GM23338 (cell line): ENCODE results near the gene SLC15A5. TPM values are rescaled to one million over a fixed set of nuclear protein-coding genes. Genes with fewer than 3 reads are reported as not detected.

Experiments
- ATAC-seq: fragments of 200-7000 bp; cut with Tn5 transposase; 3 replicates; pipeline ENCODE4 v1.9.1; 2020
- DNase-seq: peaks from one replicate; pipeline ENCODE4 v3.0.0-alpha.2; 2015; ENCODE audit warnings: low spot score
- H2AFZ ChIP-seq: fragments of 200-600 bp; sonication (generic); 2 replicates; pipeline ENCODE4 v1.8.0; 2016; ENCODE audit warnings: antibody characterized with exemption, mild to moderate bottlenecking, moderate library complexity
- H3F3A ChIP-seq: fragments of 200-600 bp; sonication (generic); replicated peaks from 2 replicates; pipeline ENCODE4 v1.8.0; 2017; ENCODE audit warnings: antibody characterized with exemption, mixed run types, low read depth
- H3K27ac ChIP-seq: fragments of 200-600 bp; sonication (generic); 2 replicates; pipeline ENCODE4 v1.6.1; 2016; ENCODE audit warnings: low read depth
- H3K27me3 ChIP-seq: fragments of 200-600 bp; sonication (generic); 2 replicates; pipeline ENCODE4 v1.8.0; 2016; ENCODE audit warnings: mild to moderate bottlenecking, mixed run types, moderate library complexity; ENCODE audit not compliant: insufficient read depth
- H3K36me3 ChIP-seq: fragments of 200-600 bp; sonication (generic); 2 replicates; pipeline ENCODE4 v1.8.0; 2016; ENCODE audit warnings: mild to moderate bottlenecking; ENCODE audit not compliant: insufficient read depth
- H3K4me1 ChIP-seq: fragments of 200-600 bp; sonication (generic); 2 replicates; pipeline ENCODE4 v1.8.0; 2016; ENCODE audit warnings: mild to moderate bottlenecking, moderate library complexity; ENCODE audit not compliant: insufficient read depth
- H3K4me2 ChIP-seq: fragments of 200-600 bp; sonication (generic); 2 replicates; pipeline ENCODE4 v1.7.1; 2017; ENCODE audit warnings: mixed run types
- H3K4me3 ChIP-seq: fragments of 200-600 bp; sonication (generic); 2 replicates; pipeline ENCODE4 v1.6.1; 2016; ENCODE audit warnings: mixed run types
- H3K79me2 ChIP-seq: fragments of 200-600 bp; sonication (generic); replicated peaks from 2 replicates; pipeline ENCODE4 v1.8.0; 2017; ENCODE audit warnings: mild to moderate bottlenecking; ENCODE audit not compliant: insufficient read depth
- H3K9me2 ChIP-seq: fragments of 200-600 bp; sonication (generic); 2 replicates; pipeline ENCODE4 v1.8.0; 2017; ENCODE audit not compliant: insufficient read depth
- H4K20me1 ChIP-seq: fragments of 200-600 bp; sonication (generic); replicated peaks from 2 replicates; pipeline ENCODE4 v1.8.0; 2017; ENCODE audit warnings: mild to moderate bottlenecking; ENCODE audit not compliant: insufficient read depth
- H3K27ac Mint-ChIP-seq: 2 replicates; pipeline ENCODE4 v1.8.0; 2020; ENCODE audit warnings: inconsistent platforms, mild to moderate bottlenecking, moderate library complexity, mixed read lengths
- H3K27me3 Mint-ChIP-seq: 3 replicates; pipeline ENCODE4 v1.8.0; 2022; ENCODE audit warnings: low read depth, mild to moderate bottlenecking, moderate library complexity, mixed read lengths, inconsistent platforms; ENCODE audit not compliant: insufficient read depth, poor library complexity
- H3K36me3 Mint-ChIP-seq: 3 replicates; pipeline ENCODE4 v1.8.0; 2021; ENCODE audit warnings: low read depth, mild to moderate bottlenecking, inconsistent platforms, moderate library complexity, mixed read lengths
- H3K4me1 Mint-ChIP-seq: 3 replicates; pipeline ENCODE4 v1.8.0; 2020; ENCODE audit warnings: mild to moderate bottlenecking, inconsistent platforms, mixed read lengths
- H3K4me3 Mint-ChIP-seq: 3 replicates; pipeline ENCODE4 v1.8.0; 2021; ENCODE audit warnings: moderate library complexity, mild to moderate bottlenecking, inconsistent platforms, mixed read lengths
- H3K9me3 Mint-ChIP-seq: 3 replicates; pipeline ENCODE4 v1.8.0; 2020; ENCODE audit warnings: moderate library complexity, mild to moderate bottlenecking, inconsistent platforms, mixed read lengths
- CREB1 ChIP-seq: fragments of 250-450 bp; sonication (Bioruptor Pico); IDR thresholded peaks from 2 replicates; pipeline ENCODE4 v1.5.0; 2020; ENCODE audit warnings: low read depth, mild to moderate bottlenecking, moderate library complexity
- EZH2 ChIP-seq: fragments of 200-600 bp; sonication (generic); IDR thresholded peaks from one replicate; pipeline ENCODE4 v1.8.0; 2017; ENCODE audit warnings: antibody characterized with exemption, mild to moderate bottlenecking, low read depth; ENCODE audit not compliant: unreplicated experiment
- EZH2phosphoT487 ChIP-seq: fragments of 200-600 bp; sonication (generic); IDR thresholded peaks from one replicate; pipeline ENCODE4 v1.8.1; 2018; ENCODE audit warnings: antibody characterized with exemption; ENCODE audit not compliant: unreplicated experiment
- JUNB ChIP-seq: IDR thresholded peaks from one replicate; pipeline ENCODE4 v1.6.1; 2016; ENCODE audit warnings: antibody characterized with exemption; ENCODE audit not compliant: unreplicated experiment
- NANOG ChIP-seq: IDR thresholded peaks from 2 replicates; pipeline ENCODE4 v1.6.1; 2016; ENCODE audit warnings: antibody characterized with exemption, borderline replicate concordance
- POLR2AphosphoS5 ChIP-seq: IDR thresholded peaks from 2 replicates; pipeline ENCODE4 v1.6.1; 2016; ENCODE audit warnings: antibody characterized with exemption, low read depth
- STAT1 ChIP-seq: IDR thresholded peaks from one replicate; pipeline ENCODE4 v1.6.1; 2016; ENCODE audit warnings: antibody characterized with exemption; ENCODE audit not compliant: unreplicated experiment
- ZNF114 ChIP-seq: fragments of 250-450 bp; sonication (Bioruptor Pico); IDR thresholded peaks from 2 replicates; pipeline ENCODE4 v1.5.0; 2020; ENCODE audit warnings: mild to moderate bottlenecking, moderate library complexity
- ZNF331 ChIP-seq: fragments of 250-450 bp; sonication (Bioruptor Pico); IDR thresholded peaks from 2 replicates; pipeline ENCODE4 v1.5.0; 2020; ENCODE audit warnings: low read depth, mild to moderate bottlenecking, moderate library complexity
- polyA plus RNA-seq: library from polyadenylated mRNA; unstranded; fragments of >200 nt; fragmentation: Nextera tagmentation; extraction: Ambion mirVana; gene quantifications from 2 replicates; pipeline ENCODE4 v1.2.1, GENCODE V29; 2016
- total RNA-seq: library from RNA; depleted of rRNA; stranded (reverse); fragments of >200 nt; shearing (Covaris generic); gene quantifications from 2 replicates; pipeline ENCODE4 v1.2.3, GENCODE V29; 2014
- TF ChIP-seq, protein P1 (sequence below): IDR thresholded peaks from 2 replicates; pipeline ENCODE4 v1.6.1; 2016; ENCODE audit warnings: antibody characterized with exemption
- TF ChIP-seq, protein P2 (sequence below), 2 experiments: fragments of 200-600 bp in 1 of 2; sonication (generic) in 1 of 2; conservative IDR thresholded peaks; 2 replicates each; pipeline versions ENCODE4 v1.5.1 to v1.6.1; 2016 to 2017; ENCODE audit warnings: antibody characterized with exemption in 2 of 2, low read depth in 2 of 2, mild to moderate bottlenecking in 2 of 2, moderate library complexity in 1 of 2
- TF ChIP-seq, protein P3 (sequence below): fragments of 250-450 bp; sonication (Bioruptor Pico); IDR thresholded peaks from 2 replicates; pipeline ENCODE4 v1.5.0; 2020; ENCODE audit warnings: mild to moderate bottlenecking, moderate library complexity
- TF ChIP-seq, protein P4 (sequence below): IDR thresholded peaks from one replicate; pipeline ENCODE4 v1.6.1; 2018; ENCODE audit warnings: antibody characterized with exemption; ENCODE audit not compliant: unreplicated experiment

The SLC15A5 gene
- total and polyA plus RNA-seq, 2 experiments from 2014 or later: not detected

DNA sequence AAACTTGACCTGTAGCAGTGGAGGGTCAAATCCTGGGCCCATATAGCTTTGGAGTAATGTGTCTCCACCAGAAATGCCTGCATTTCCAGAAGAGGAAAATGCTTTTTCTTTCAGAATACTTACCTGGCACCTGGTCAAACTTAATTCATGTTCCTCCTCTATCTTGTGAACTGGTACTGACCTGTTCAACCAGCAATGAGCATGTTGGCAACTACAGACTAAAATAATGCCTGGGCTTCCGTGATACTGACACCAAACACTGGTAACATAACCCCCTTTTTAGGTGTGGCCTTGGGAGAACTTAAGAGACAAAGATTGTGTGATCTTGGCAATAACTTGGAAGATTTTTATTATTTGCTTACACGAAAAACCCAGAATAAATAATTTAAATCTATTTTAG, 46.2 kb upstream of the SLC15A5 start:
- no peaks in the 10 kb centered on the region for H3K27me3 ChIP-seq
- no peaks in the 10 kb centered on the region for H3K36me3 ChIP-seq
- H3K36me3 Mint-ChIP-seq: peaks cover 2% of the 10 kb centered on the region; the same call in 1 of the 3 replicates
- no peak overlapping the region for H3K4me3 Mint-ChIP-seq
- ATAC-seq: no peak
- peaks cover 7% of the 10 kb centered on the region for H3K9me3 Mint-ChIP-seq
- DNase-seq: no peak
- TF ChIP-seq, protein P1, sequence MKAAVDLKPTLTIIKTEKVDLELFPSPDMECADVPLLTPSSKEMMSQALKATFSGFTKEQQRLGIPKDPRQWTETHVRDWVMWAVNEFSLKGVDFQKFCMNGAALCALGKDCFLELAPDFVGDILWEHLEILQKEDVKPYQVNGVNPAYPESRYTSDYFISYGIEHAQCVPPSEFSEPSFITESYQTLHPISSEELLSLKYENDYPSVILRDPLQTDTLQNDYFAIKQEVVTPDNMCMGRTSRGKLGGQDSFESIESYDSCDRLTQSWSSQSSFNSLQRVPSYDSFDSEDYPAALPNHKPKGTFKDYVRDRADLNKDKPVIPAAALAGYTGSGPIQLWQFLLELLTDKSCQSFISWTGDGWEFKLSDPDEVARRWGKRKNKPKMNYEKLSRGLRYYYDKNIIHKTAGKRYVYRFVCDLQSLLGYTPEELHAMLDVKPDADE: no peak
- TF ChIP-seq ZNF331 (no peak), CREB1 (CRISPR knock-in tag) (no peak), JUNB (no peak), NANOG (no peak), ZNF114 (CRISPR knock-in tag) (no peak), POLR2AphosphoS5 (no peak), EZH2phosphoT487 (no peak), STAT1 (no peak), EZH2 (no peak)
- TF ChIP-seq, protein P2, sequence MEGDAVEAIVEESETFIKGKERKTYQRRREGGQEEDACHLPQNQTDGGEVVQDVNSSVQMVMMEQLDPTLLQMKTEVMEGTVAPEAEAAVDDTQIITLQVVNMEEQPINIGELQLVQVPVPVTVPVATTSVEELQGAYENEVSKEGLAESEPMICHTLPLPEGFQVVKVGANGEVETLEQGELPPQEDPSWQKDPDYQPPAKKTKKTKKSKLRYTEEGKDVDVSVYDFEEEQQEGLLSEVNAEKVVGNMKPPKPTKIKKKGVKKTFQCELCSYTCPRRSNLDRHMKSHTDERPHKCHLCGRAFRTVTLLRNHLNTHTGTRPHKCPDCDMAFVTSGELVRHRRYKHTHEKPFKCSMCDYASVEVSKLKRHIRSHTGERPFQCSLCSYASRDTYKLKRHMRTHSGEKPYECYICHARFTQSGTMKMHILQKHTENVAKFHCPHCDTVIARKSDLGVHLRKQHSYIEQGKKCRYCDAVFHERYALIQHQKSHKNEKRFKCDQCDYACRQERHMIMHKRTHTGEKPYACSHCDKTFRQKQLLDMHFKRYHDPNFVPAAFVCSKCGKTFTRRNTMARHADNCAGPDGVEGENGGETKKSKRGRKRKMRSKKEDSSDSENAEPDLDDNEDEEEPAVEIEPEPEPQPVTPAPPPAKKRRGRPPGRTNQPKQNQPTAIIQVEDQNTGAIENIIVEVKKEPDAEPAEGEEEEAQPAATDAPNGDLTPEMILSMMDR (conservative IDR thresholded peaks at IDR 0.05; ENCODE audit: low read depth in 2 of 2): no peak
- TF ChIP-seq, protein P3, sequence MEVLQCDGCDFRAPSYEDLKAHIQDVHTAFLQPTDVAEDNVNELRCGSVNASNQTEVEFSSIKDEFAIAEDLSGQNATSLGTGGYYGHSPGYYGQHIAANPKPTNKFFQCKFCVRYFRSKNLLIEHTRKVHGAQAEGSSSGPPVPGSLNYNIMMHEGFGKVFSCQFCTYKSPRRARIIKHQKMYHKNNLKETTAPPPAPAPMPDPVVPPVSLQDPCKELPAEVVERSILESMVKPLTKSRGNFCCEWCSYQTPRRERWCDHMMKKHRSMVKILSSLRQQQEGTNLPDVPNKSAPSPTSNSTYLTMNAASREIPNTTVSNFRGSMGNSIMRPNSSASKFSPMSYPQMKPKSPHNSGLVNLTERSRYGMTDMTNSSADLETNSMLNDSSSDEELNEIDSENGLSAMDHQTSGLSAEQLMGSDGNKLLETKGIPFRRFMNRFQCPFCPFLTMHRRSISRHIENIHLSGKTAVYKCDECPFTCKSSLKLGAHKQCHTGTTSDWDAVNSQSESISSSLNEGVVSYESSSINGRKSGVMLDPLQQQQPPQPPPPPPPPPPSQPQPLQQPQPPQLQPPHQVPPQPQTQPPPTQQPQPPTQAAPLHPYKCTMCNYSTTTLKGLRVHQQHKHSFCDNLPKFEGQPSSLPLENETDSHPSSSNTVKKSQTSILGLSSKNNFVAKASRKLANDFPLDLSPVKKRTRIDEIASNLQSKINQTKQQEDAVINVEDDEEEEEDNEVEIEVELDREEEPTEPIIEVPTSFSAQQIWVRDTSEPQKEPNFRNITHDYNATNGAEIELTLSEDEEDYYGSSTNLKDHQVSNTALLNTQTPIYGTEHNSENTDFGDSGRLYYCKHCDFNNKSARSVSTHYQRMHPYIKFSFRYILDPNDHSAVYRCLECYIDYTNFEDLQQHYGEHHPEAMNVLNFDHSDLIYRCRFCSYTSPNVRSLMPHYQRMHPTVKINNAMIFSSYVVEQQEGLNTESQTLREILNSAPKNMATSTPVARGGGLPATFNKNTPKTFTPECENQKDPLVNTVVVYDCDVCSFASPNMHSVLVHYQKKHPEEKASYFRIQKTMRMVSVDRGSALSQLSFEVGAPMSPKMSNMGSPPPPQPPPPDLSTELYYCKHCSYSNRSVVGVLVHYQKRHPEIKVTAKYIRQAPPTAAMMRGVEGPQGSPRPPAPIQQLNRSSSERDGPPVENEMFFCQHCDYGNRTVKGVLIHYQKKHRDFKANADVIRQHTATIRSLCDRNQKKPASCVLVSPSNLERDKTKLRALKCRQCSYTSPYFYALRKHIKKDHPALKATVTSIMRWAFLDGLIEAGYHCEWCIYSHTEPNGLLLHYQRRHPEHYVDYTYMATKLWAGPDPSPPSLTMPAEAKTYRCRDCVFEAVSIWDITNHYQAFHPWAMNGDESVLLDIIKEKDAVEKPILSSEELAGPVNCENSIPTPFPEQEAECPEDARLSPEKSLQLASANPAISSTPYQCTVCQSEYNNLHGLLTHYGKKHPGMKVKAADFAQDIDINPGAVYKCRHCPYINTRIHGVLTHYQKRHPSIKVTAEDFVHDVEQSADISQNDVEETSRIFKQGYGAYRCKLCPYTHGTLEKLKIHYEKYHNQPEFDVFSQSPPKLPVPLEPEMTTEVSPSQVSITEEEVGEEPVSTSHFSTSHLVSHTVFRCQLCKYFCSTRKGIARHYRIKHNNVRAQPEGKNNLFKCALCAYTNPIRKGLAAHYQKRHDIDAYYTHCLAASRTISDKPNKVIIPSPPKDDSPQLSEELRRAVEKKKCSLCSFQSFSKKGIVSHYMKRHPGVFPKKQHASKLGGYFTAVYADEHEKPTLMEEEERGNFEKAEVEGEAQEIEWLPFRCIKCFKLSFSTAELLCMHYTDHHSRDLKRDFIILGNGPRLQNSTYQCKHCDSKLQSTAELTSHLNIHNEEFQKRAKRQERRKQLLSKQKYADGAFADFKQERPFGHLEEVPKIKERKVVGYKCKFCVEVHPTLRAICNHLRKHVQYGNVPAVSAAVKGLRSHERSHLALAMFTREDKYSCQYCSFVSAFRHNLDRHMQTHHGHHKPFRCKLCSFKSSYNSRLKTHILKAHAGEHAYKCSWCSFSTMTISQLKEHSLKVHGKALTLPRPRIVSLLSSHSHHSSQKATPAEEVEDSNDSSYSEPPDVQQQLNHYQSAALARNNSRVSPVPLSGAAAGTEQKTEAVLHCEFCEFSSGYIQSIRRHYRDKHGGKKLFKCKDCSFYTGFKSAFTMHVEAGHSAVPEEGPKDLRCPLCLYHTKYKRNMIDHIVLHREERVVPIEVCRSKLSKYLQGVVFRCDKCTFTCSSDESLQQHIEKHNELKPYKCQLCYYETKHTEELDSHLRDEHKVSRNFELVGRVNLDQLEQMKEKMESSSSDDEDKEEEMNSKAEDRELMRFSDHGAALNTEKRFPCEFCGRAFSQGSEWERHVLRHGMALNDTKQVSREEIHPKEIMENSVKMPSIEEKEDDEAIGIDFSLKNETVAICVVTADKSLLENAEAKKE: no peak
- TF ChIP-seq, protein P4, sequence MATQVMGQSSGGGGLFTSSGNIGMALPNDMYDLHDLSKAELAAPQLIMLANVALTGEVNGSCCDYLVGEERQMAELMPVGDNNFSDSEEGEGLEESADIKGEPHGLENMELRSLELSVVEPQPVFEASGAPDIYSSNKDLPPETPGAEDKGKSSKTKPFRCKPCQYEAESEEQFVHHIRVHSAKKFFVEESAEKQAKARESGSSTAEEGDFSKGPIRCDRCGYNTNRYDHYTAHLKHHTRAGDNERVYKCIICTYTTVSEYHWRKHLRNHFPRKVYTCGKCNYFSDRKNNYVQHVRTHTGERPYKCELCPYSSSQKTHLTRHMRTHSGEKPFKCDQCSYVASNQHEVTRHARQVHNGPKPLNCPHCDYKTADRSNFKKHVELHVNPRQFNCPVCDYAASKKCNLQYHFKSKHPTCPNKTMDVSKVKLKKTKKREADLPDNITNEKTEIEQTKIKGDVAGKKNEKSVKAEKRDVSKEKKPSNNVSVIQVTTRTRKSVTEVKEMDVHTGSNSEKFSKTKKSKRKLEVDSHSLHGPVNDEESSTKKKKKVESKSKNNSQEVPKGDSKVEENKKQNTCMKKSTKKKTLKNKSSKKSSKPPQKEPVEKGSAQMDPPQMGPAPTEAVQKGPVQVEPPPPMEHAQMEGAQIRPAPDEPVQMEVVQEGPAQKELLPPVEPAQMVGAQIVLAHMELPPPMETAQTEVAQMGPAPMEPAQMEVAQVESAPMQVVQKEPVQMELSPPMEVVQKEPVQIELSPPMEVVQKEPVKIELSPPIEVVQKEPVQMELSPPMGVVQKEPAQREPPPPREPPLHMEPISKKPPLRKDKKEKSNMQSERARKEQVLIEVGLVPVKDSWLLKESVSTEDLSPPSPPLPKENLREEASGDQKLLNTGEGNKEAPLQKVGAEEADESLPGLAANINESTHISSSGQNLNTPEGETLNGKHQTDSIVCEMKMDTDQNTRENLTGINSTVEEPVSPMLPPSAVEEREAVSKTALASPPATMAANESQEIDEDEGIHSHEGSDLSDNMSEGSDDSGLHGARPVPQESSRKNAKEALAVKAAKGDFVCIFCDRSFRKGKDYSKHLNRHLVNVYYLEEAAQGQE: no peak
- no peaks in the 10 kb centered on the region for H3F3A ChIP-seq
- H3K4me1 Mint-ChIP-seq: peaks cover 7% of the 10 kb centered on the region; the same call in 2 of the 3 replicates
- H3K27ac ChIP-seq: no peak overlapping the region
- H3K27ac Mint-ChIP-seq: no peak overlapping the region
- H3K79me2 ChIP-seq: no peaks in the 10 kb centered on the region
- no peak overlapping the region for H3K4me3 ChIP-seq
- H2AFZ ChIP-seq: no peak overlapping the region
- 0 out of 2 replicates have a peak, but pooled peaks cover 4% of the 10 kb centered on the region for H3K9me2 ChIP-seq
- H3K4me1 ChIP-seq: no peaks in the 10 kb centered on the region
- no peak overlapping the region for H3K4me2 ChIP-seq
- H3K27me3 Mint-ChIP-seq: no peaks in the 10 kb centered on the region
- H4K20me1 ChIP-seq: no peaks in the 10 kb centered on the region
